H7 (cell line): Measurements from ENCODE around the gene VGLL3. TPM values are rescaled to one million over a fixed set of nuclear protein-coding genes. Genes with fewer than 3 reads are reported as not detected.
"Not testable (repeated sequence)": the region's sequence is repeated elsewhere in the genome, so short reads cannot be mapped to it uniquely, and the experiment has no call there.

Experiments
- DNase-seq: peaks from one replicate; pipeline ENCODE4 v3.0.0; 2012
- H3K27me3 ChIP-seq: 2 replicates; pipeline ENCODE4 v1.6.0; 2011; ENCODE audit warnings: mild to moderate bottlenecking, low read length; ENCODE audit not compliant: control insufficient read depth, insufficient read depth
- H3K36me3 ChIP-seq: replicated peaks from 2 replicates; pipeline ENCODE4 v1.5.1; 2011; ENCODE audit warnings: low read length; ENCODE audit not compliant: control insufficient read depth, insufficient read depth
- H3K4me3 ChIP-seq: 2 replicates; pipeline ENCODE4 v1.5.1; 2011; ENCODE audit warnings: low read depth, mild to moderate bottlenecking, control low read depth, low read length, moderate library complexity; ENCODE audit not compliant: insufficient read depth
- total RNA-seq: library from RNA; depleted of rRNA; stranded (reverse); fragments of >200 nt; shearing (Covaris generic); gene quantifications from 2 replicates; pipeline ENCODE4 v1.2.3, GENCODE V29; 2014

VGLL3 gene
- total RNA-seq, 1 experiment from 2014 or later: 1.5 TPM

DNA sequence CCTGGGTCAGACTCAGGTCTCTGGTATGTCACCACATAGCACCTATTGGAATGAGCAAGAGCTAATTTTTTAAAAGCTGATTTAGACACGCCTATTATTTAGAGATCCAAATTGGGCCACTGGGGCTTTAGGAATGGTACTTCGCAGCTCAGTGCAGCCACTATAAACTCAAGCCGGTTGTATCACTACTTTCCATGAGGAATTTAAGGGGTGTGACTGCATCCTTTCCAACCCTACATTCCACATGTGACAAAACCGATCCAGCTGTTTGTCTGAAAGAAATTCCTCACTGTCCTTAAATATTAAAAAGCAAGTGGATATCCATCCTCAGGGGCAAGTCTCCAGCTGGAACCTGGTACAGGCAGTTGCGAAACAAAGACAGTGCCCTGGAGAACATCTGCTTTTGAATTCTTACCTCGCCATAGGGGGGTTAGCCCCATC, 12.8 kb downstream of the VGLL3 start:
- H3K27me3 ChIP-seq: no peaks in the 10 kb centered on the region
- no peaks in the 10 kb centered on the region for H3K36me3 ChIP-seq
- no peak for DNase-seq
- no peak overlapping the region for H3K4me3 ChIP-seq

DNA sequence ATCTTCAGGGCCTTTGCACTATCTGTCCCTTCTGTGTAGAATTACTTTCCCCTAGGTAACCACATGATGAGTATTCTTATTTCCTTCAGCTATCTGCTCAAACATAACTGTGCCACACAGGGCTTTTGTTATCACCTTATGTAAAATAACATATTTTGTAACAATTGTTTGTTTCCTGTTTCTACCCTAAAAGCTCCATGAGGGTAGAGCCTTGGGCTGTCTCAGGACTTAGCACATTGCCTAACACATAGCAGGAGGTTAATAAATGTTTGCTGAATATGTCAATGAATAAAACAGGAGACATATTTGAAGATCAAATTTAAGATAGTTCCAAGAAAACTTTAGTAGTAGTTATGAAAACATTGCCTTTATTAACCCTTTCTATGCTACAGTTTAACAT, 14.7 kb downstream of the VGLL3 start:
- Histone ChIP-seq H3K27me3 (no peaks in the 10 kb centered on the region), H3K4me3 (no peak overlapping the region), H3K36me3 (no peaks in the 10 kb centered on the region)
- DNase-seq: no peak

DNA sequence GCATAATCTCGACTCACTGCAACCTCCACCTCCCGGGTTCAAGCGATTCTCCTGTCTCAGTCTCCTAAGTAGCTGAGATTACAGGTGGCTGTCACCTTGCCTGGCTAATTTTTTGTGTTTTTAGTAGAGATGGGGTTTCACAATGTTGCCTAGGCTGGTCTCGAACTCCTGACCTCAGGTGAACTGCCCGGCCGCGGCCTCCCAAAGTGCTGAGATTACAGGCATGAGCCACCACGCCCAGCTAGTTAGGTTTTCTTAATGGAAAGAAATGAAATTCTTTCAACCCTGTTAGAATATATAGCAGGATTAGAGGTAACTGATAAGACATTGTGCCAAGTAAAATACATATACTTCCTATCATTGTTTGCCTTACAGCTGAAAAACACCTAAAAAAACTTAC, 16.8 kb downstream of the VGLL3 start:
- DNase-seq, H3K4me3 ChIP-seq, H3K36me3 ChIP-seq, H3K27me3 ChIP-seq: not testable (repeated sequence)

DNA sequence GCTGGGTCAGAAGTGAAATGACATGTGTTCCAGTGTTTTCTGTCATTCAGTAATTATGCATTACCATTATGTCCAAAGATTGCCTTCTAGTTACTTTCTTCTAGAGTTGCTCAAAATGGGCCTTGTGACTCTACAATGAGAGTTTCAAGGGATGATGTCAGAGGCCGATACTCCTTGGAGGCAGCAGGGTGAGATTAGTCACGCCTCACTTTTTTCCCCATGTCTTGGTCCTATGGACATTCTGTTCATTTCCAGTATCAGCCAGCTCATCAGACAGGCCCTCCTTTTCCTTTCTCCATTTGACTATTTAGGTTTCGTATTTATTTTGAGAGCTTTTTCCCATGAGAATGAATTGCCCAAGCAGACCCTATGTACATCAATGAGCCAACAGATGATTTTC, 17.5 kb downstream of the VGLL3 start:
- no peaks in the 10 kb centered on the region for H3K27me3 ChIP-seq
- no peak for DNase-seq
- H3K4me3 ChIP-seq: no peak overlapping the region
- H3K36me3 ChIP-seq: no peaks in the 10 kb centered on the region

DNA sequence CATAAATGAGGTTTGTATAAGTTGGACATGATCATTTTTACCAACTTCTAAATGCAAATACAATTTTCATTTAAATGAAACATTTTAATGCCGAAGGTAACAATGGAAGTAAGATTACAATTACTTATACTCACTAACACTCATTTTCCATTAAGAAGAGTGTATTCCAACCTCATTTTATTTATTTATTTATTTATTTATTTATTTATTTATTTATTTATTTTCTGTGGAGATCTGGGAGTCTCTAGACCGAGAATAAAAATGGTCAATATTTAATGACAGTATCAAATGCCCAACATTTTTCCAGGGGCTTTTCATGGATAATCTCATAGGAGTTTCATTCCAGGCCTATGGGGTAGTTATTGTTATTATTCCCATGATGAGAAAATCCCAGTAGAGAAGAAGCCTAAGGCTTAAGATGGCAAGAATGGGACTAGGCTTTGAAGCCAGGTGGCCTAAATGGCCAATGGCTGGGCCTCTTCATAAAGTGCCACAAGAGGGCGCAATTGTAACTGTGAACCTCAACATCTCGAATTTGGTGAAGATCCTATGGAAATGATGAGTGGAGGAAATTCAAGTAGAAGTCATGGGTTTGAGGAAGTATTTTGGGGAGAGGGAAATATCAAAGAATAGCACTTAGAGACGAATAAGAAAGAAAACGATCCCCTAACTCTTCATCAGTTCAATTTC, 21.3 kb downstream of the VGLL3 start:
- peak; percentile 23 for DNase-seq
- no peaks in the 10 kb centered on the region for H3K36me3 ChIP-seq
- H3K27me3 ChIP-seq: no peaks in the 10 kb centered on the region
- H3K4me3 ChIP-seq: no peak overlapping the region

DNA sequence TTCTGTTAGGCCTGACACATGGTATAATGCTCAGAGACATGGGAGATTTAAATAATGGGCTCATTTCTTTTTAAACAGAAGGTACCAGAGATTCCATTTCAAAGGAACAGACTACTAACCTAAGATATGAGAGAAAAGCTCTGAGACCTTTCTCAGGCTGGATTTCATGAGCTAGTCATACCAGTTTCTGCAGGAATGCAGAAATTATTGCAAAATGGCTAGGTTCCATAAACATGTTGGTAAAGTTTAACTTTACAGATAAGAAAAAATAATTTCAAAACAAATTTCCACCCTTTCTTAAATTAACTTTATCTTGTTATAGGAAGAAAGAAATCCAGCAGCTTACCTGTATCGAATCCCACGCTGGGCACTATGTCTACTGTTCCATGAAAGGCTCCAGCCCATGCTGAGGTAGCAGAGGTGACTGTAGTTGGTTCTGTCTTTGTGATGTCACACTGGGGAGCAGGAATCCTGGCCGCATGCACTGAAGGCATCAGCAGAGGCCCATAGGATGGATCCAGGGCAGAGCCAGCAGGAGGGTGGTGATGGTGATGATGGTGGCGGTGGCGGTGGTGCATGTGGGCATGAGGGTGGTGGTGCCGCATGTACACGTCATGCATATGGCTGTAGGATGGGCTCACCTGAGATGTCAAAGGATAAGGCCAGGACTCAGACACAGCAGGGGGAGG, 22.6 kb downstream of the VGLL3 start:
- DNase-seq: no peak
- no peaks in the 10 kb centered on the region for H3K27me3 ChIP-seq
- no peaks in the 10 kb centered on the region for H3K36me3 ChIP-seq
- no peak overlapping the region for H3K4me3 ChIP-seq

DNA sequence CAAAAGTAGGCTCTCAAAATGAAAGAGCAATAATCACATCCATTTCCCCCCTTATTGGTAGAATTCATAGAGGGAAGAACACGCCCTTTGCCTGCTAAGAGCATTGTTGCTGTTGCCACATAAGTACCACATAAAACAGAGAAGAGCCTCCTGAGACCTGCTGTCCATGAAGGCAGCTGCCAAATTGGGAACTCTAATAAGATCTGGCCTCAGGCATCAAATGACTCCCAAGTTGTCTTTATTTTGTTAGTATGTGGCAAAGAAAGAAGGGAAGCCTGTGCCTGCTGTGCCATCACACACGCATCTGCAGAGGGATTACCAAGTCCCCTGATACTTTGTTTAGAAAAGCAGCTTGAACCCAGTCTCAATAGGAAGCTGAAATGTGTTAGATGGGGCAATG, 23.9 kb downstream of the VGLL3 start:
- H3K36me3 ChIP-seq: no peaks in the 10 kb centered on the region
- H3K27me3 ChIP-seq: no peaks in the 10 kb centered on the region
- no peak for DNase-seq
- no peak overlapping the region for H3K4me3 ChIP-seq

DNA sequence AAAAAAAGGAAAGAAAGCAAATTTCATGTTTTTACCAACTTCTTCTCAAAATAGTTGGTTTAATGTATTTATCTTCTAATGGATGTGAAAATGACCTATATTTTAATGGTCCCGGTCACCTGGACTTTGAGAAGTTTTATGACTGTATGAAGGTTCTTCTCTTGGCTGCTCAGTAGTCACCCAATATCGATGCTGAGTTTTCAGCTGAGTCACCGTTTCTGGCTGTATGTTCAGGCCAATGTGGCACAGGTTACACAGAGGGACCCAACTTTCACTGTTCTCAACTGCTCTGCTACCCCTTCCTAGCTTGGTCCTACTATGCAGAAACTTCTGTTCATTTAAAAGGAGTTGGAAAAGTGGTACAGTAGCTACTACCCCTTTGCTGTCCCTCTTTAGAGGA, 25.8 kb downstream of the VGLL3 start:
- no peak for DNase-seq
- no peaks in the 10 kb centered on the region for H3K36me3 ChIP-seq
- H3K4me3 ChIP-seq: no peak overlapping the region
- no peaks in the 10 kb centered on the region for H3K27me3 ChIP-seq

DNA sequence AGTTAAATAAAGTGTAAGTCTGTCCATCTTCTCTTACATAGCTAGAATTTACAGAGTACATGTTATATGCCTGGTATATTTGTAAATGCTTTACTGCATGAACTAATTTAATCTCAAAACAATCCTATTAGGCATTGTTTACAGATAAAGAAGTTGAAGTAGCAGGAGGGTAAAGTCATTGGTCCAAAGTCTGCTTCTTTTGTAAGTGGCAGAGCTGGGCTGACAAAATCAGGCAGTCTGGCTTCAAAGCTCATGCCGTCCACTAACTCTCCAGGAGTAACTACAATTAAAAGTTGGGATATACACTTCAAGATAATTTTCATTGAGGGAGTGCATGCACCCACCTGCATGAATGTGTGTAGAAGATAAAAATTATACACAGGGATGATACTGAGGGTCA, 27.3 kb downstream of the VGLL3 start:
- Histone ChIP-seq H3K27me3 (no peaks in the 10 kb centered on the region), H3K36me3 (no peaks in the 10 kb centered on the region), H3K4me3 (no peak overlapping the region)
- DNase-seq: no peak

DNA sequence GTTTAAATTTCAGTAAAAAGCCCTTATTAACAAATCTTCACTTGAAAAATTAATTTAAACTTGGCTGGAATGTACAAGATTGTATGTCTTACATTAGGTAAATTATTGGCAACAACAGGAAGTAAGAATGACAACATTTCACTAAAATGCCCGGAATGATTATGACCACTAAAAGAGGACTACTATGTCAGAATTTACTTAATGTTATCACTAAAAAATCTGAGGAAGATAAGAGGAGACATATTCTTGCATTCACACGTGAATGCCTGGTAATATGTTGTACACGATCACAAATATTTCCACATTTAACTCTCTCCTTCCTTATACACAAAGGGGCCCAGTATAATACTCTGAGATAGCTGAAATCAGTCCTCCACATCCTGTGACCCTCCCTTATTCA, 29.7 kb downstream of the VGLL3 start:
- Histone ChIP-seq H3K4me3 (no peak overlapping the region), H3K36me3 (no peaks in the 10 kb centered on the region), H3K27me3 (no peaks in the 10 kb centered on the region)
- no peak for DNase-seq

DNA sequence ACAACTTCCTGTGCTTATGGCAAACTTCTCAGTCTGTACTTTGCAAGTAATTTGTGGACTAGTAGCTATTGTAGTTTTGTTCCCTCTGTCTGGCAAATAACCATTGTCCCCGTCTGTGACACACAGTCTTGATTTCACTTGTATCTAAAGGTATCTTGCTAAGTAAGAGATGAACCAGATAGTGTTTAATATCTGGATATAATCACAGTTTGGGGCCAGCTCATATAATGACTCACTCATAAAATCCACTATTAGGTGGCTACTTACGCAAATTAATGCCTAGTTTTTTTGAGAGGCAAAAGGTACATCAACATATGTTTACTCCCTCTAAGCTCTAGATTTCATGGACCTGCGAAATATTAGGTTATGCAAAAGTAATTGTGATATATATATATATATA, 30.4 kb downstream of the VGLL3 start:
- Histone ChIP-seq H3K4me3 (no peak overlapping the region), H3K36me3 (no peaks in the 10 kb centered on the region), H3K27me3 (no peaks in the 10 kb centered on the region)
- DNase-seq: no peak

DNA sequence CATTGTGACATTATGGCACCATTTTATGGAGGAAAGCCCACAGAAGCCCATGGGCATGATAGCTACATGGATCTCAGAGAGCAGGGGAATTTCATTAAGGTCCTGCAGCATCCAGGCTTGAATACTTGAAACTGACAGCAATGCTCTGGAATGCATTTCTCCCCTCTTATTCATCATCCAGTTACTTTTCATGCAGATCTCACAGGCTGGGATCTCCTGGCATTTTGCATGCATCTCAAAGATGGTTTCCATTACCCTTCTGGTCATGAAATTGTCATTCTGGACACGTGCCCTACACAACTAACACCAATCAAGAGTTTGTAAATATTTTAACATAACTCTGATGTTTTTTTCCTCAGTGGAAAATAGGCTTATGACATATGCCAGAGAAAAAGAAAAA, 32.4 kb downstream of the VGLL3 start:
- no peaks in the 10 kb centered on the region for H3K27me3 ChIP-seq
- no peaks in the 10 kb centered on the region for H3K36me3 ChIP-seq
- peak; percentile 18 for DNase-seq
- H3K4me3 ChIP-seq: no peak overlapping the region

DNA sequence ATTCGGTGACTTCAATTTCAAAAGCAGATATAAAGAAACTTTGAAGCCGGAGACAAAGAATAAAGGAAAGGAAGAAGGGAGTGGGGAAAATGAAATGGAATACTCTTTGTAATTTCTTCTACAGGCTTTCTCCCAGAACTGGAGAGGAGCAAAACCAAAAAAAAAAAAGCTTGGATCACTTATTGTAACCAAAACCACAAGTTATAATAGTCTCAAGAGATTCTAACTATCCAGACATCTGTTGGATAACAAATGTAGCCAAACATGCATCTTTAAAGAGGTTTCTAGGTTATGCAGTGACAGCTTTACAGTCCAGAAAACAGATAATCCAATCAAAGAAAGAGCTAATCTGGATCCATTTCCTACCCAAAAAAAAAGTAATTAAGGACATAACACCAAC, 36.2 kb downstream of the VGLL3 start:
- DNase-seq: no peak
- no peaks in the 10 kb centered on the region for H3K27me3 ChIP-seq
- no peak overlapping the region for H3K4me3 ChIP-seq
- no peaks in the 10 kb centered on the region for H3K36me3 ChIP-seq

DNA sequence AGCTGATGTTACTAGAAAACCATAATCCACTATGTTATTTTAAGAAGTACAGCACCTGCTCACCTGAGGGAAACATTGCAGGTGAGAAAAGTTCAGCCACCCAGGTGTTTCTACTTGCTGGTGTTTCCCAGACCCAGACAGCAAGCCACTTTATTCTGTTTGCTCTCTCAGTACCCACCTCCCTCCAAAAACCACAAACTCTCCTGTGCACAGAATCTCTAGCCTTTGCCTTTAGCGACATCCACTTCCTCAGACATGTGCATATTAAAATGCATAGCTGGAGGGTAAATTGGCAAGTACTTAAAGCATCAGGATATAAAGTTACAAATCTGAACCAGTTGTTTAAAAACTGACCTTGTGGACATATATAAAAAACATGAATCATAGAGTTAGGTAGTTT, 36.7 kb downstream of the VGLL3 start:
- no peaks in the 10 kb centered on the region for H3K27me3 ChIP-seq
- DNase-seq: no peak
- no peaks in the 10 kb centered on the region for H3K36me3 ChIP-seq
- H3K4me3 ChIP-seq: no peak overlapping the region

DNA sequence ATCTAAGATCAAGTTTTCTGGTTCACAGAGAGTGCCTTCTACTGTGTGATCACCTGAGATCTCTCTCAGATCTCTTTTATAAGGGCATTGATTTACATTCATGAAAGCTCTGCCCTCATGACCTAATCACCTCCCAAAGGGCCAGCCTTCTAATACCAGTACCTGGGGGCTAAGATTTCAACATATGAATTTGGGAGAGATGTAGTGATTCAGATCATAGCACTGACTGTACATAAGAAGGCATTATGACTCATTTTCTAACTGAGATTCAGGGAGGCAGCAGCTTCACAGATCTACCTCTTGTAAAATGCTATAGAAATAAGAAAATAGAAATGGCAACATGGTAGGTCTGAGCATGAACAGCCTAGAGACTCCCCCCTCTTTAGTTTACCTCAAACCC, 39.6 kb downstream of the VGLL3 start:
- no peak for DNase-seq
- H3K27me3 ChIP-seq: no peaks in the 10 kb centered on the region
- no peaks in the 10 kb centered on the region for H3K36me3 ChIP-seq
- no peak overlapping the region for H3K4me3 ChIP-seq
